CD4-positive, alpha-beta T cell treated with Interleukin-12 subunit alpha and Interleukin-12 subunit beta, for 1 hour (primary cell): ENCODE data around the gene GHRL.
A peak's percentile ranks its signal among the peaks of the same experiment; 100 is the strongest.

ENCODE experiments used
- DNase-seq: peaks from one replicate; pipeline ENCODE4 v3.0.0-alpha.2; 2020

Gene GHRL

DNA sequence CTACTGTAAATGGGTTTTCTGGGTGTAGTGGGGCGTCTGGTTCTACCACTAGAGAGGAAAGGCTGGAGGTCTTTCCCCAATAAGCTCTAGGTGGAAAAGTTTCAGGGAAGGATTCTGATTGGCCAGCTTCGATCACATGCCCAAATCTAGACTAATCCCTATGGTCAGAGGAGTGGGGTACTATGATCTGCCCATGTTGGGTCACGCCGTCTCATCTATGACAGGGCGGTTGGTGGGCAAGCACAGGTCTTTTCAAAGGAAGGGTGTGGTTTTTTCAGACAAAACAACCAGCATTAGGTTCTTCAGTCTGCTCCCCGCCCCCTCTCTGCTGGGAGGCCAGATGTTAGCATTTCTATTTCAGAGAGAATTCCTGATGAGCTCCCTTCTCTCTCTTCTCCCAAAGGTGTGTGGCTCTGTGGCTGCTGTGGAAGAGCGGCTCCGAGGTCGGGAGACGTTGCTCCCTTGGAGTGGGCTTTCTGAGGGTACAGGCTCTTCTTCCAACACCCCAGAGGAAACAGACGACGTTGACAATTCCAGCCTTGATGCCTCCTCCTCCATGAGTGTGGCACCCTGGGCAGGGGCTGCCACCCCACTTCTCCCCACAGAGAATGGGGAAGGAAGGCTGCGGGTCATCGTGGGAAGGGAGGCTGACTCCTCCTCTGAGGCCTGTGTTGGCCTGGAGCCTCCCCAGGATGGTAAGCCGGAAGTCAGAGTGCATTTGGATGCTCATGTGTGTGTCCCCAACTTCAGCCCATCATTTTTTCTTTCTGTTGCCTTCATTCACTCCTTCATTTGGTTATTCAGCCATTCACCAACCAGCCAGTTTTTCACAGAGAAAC lies 54.2 kb downstream of the GHRL start:
- DNase-seq = peak; percentile 50
